GM21825 (cell line): ENCODE measurements around the gene SBF2.

Experiments
- ATAC-seq: cut with Tn5 transposase; IDR thresholded peaks from one replicate; pipeline ENCODE4 v1.9.1; 2021; ENCODE audit warnings: mild to moderate bottlenecking, moderate library complexity; ENCODE audit not compliant: unreplicated experiment

Gene SBF2

GRCh38 chr11:10302359-10302743, 8.3 kb upstream of the SBF2 start:
- no peak for ATAC-seq

- no peak for ATAC-seq
Measured at GRCh38 chr11:10301656-10302358, 7.8 kb upstream of the SBF2 start.

- ATAC-seq = peak; percentile 84
Measured at GRCh38 chr11:10298342-10298741, 4.3 kb upstream of the SBF2 start.

GRCh38 chr11:10295064-10295901, 1.3 kb upstream of the SBF2 start:
- no peak for ATAC-seq

- no peak for ATAC-seq
Measured at GRCh38 chr11:10294290-10294953, 403 bp upstream of the SBF2 start.

GRCh38 chr11:10291801-10292638, 2.0 kb downstream of the SBF2 start:
- no peak for ATAC-seq

- ATAC-seq = no peak
Measured at GRCh38 chr11:10289765-10290380, 4.1 kb downstream of the SBF2 start.

GRCh38 chr11:10288881-10289764, 4.9 kb downstream of the SBF2 start:
- no peak for ATAC-seq

- ATAC-seq = no peak
Measured at GRCh38 chr11:10287766-10288715, 6.0 kb downstream of the SBF2 start.

GRCh38 chr11:10287140-10287539, 6.9 kb downstream of the SBF2 start:
- ATAC-seq = no peak

- ATAC-seq = no peak
Measured at GRCh38 chr11:10285148-10285802, 8.7 kb downstream of the SBF2 start.

GRCh38 chr11:10283991-10284390, 10.0 kb downstream of the SBF2 start:
- no peak for ATAC-seq

- no peak for ATAC-seq
Measured at GRCh38 chr11:10282117-10282516, 11.9 kb downstream of the SBF2 start.

- no peak for ATAC-seq
Measured at GRCh38 chr11:10275714-10276113, 18.3 kb downstream of the SBF2 start.

GRCh38 chr11:10274726-10275125, 19.3 kb downstream of the SBF2 start:
- ATAC-seq = no peak

- ATAC-seq = peak; percentile 55
Measured at GRCh38 chr11:10273738-10274137, 20.3 kb downstream of the SBF2 start.

GRCh38 chr11:10272132-10272531, 21.9 kb downstream of the SBF2 start:
- ATAC-seq = no peak
